Activated T-cell treated with anti-CD3 and anti-CD28 coated beads, Interleukin-2, amount 50 U/mL, for 4 hours (primary cell): ENCODE measurements around the gene RBFOX1. TPM values are rescaled to one million over a fixed set of nuclear protein-coding genes. Genes with fewer than 3 reads are reported as not detected.

ENCODE experiments used
- ATAC-seq, 2 donors: fragments of 200-7000 bp; cut with Tn5 transposase; one replicate each; pipeline ENCODE4 v1.10.0; 2021
- DNase-seq: peaks from one replicate; pipeline ENCODE4 v3.0.0-alpha.2; 2020
- H3K27me3 Mint-ChIP-seq: one replicate; pipeline ENCODE4 v1.8.0; 2021; ENCODE audit warnings: low read depth, mixed read lengths
- H3K36me3 Mint-ChIP-seq: one replicate; pipeline ENCODE4 v1.8.0; 2022; ENCODE audit warnings: mixed read lengths; ENCODE audit not compliant: insufficient read depth
- H3K4me1 Mint-ChIP-seq: one replicate; pipeline ENCODE4 v1.8.0; 2021; ENCODE audit warnings: low read depth, mixed read lengths
- H3K4me3 Mint-ChIP-seq: one replicate; pipeline ENCODE4 v1.8.0; 2021; ENCODE audit warnings: mild to moderate bottlenecking, moderate library complexity, mixed read lengths
- H3K9me3 Mint-ChIP-seq: one replicate; pipeline ENCODE4 v1.8.0; 2021; ENCODE audit warnings: mixed read lengths
- total RNA-seq, 3 donors: library from RNA; stranded (reverse); gene quantifications; one replicate each; pipeline ENCODE4 v1.2.1, GENCODE V29; 2021

The RBFOX1 gene
- total RNA-seq, 3 donors from 2014 or later = not detected

GRCh38 chr16:7318686-7319085 lies 14.0 kb upstream of the RBFOX1 start:
- no peaks in the 10 kb centered on the region for H3K4me1 Mint-ChIP-seq
- peaks cover 13% of the 10 kb centered on the region for H3K9me3 Mint-ChIP-seq
- no peaks in the 10 kb centered on the region for H3K36me3 Mint-ChIP-seq
- no peaks in the 10 kb centered on the region for H3K27me3 Mint-ChIP-seq
- ATAC-seq (no peak), DNase-seq (no peak)
- no peak overlapping the region for H3K4me3 Mint-ChIP-seq

DNA sequence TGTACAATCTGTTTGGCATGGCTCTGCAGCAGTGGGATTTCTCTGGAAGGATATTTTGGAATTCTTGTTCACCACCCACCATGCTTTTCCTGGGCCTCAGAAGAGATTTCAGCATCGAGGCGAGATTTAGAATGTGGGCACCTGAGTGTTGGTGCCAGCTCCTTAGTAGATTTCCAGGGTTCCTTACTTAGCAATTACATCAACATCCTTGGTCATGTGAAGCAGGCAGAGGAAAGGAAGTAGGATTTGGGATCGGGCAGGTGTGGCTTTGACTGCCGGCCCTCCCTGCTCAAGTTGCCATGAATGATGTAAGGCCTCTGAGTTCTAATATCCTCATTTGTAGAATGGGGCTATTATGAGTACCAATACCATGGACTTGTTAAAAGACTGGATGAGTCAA lies 13.1 kb upstream of the RBFOX1 start:
- Mint-ChIP-seq H3K4me3 (no peak overlapping the region), H3K36me3 (no peaks in the 10 kb centered on the region), H3K27me3 (no peaks in the 10 kb centered on the region), H3K9me3 (peaks cover 14% of the 10 kb centered on the region), H3K4me1 (no peaks in the 10 kb centered on the region)
- DNase-seq = no peak
- ATAC-seq = no peak

- Mint-ChIP-seq H3K4me3 (no peak overlapping the region), H3K4me1 (no peaks in the 10 kb centered on the region), H3K9me3 (peaks cover 20% of the 10 kb centered on the region), H3K36me3 (no peaks in the 10 kb centered on the region), H3K27me3 (no peaks in the 10 kb centered on the region)
- no peak for DNase-seq
- no peak for ATAC-seq
These were observed 11.0 kb upstream of the RBFOX1 start for GRCh38 chr16:7321661-7322060.

DNA sequence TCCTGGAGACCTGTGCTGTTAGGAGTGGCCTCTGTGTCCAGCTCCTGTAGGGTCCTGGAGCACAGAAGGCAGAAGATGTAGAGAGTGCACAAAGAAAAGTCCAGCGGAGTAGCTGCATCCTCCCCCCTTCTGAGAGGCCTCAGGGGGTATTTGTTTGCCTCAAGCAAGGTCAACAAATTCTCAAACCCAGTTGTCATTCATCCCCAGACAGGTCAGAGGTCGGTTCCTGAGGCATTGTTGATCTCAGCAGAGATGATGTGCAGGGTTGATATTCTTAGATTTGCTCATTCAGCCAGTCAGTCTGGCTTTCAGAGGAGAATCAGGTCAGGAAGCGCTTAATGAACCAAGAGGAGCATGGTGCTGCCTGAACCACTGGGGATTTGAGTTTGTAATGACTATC lies 8.3 kb upstream of the RBFOX1 start:
- no peaks in the 10 kb centered on the region for H3K27me3 Mint-ChIP-seq
- no peak for ATAC-seq
- no peaks in the 10 kb centered on the region for H3K4me1 Mint-ChIP-seq
- DNase-seq = no peak
- H3K9me3 Mint-ChIP-seq = peaks cover 23% of the 10 kb centered on the region
- no peaks in the 10 kb centered on the region for H3K36me3 Mint-ChIP-seq
- no peak overlapping the region for H3K4me3 Mint-ChIP-seq

- Mint-ChIP-seq H3K4me1 (no peaks in the 10 kb centered on the region), H3K27me3 (no peaks in the 10 kb centered on the region), H3K4me3 (no peak overlapping the region), H3K9me3 (peaks cover 21% of the 10 kb centered on the region), H3K36me3 (no peaks in the 10 kb centered on the region)
- DNase-seq = no peak
- ATAC-seq = no peak
These were observed 6.8 kb upstream of the RBFOX1 start for GRCh38 chr16:7325834-7326233.

DNA sequence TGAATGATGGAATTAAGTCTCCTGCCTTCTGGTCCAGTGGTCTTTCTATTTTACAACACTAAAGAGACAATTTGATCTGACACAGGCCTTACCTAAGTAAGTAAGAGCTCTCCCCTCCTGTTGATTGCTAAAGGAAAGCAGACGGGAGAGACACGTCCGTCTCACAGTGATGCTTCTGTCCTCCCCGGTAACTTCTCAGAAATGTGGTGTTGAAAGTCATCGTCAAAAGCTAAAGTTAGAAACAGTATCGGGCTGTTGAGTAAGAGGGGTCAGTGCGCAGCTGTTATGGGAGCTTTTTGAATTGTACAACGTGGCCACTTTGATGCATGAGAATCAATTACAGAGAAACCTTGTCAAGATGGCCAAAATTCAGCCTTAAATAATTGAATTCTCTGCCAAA lies 1.9 kb upstream of the RBFOX1 start:
- Mint-ChIP-seq H3K4me3 (no peak overlapping the region), H3K36me3 (no peaks in the 10 kb centered on the region)

DNA sequence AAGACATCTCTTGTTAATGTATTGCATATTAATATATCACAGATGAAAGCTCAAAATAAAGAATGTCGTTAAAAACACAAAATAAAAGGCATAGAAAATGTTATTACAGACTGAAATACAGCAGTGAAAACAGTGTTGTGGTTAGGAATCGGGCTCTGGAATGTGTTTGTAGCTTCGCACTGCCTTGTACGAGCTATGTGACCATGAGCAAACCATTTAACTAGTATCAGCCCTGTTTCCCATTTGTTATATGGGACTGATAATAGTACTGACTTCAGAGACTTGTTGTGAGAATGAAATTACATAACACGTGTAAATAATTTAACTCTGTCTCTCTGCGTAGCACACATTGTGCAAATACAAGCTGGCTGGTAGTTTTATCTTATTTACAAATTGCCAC lies 648 bp upstream of the RBFOX1 start:
- DNase-seq = no peak
- Mint-ChIP-seq H3K4me1 (no peaks in the 10 kb centered on the region), H3K27me3 (no peaks in the 10 kb centered on the region), H3K36me3 (no peaks in the 10 kb centered on the region), H3K9me3 (peaks cover 15% of the 10 kb centered on the region), H3K4me3 (no peak overlapping the region)
- ATAC-seq = no peak

More for the DNA sequence above, 1.9 kb upstream of the RBFOX1 start:
- no peak for ATAC-seq
- DNase-seq = no peak
- H3K4me1 Mint-ChIP-seq = no peaks in the 10 kb centered on the region
- H3K9me3 Mint-ChIP-seq = peaks cover 23% of the 10 kb centered on the region
- no peaks in the 10 kb centered on the region for H3K27me3 Mint-ChIP-seq

DNA sequence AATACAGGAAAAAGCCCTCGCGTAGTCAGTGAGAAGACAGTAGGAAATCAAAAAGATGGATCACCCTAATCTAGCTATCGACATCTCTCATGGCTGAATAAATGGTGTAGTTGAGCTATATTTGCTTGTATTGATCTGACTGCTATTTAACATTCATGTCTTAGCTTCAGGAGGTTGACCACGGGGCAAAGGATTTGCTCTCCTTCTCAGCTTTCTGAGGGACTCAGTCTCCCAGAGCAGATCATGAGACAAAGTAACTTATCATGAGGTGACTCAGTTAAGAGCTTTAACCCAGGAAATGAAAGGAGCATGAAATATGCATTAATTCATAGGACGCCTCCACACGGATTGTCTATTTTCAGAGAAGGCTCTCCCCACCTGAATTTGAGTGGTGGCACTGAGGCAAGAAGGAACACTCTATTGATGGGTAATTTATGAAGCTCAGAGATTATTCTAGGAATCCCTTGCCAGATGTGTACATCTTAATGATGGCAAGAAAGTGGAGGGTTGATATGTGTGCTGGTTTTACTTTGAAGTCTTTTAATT lies 608 bp downstream of the RBFOX1 start:
- Mint-ChIP-seq H3K36me3 (no peaks in the 10 kb centered on the region), H3K27me3 (no peaks in the 10 kb centered on the region), H3K4me1 (no peaks in the 10 kb centered on the region), H3K9me3 (peaks cover 13% of the 10 kb centered on the region), H3K4me3 (no peak overlapping the region)
- ATAC-seq = no peak
- no peak for DNase-seq

GRCh38 chr16:7334801-7335560 lies 2.3 kb downstream of the RBFOX1 start:
- ATAC-seq (no peak), DNase-seq (no peak)
- Mint-ChIP-seq H3K9me3 (peaks cover 12% of the 10 kb centered on the region), H3K4me3 (no peak overlapping the region), H3K36me3 (no peaks in the 10 kb centered on the region), H3K27me3 (no peaks in the 10 kb centered on the region), H3K4me1 (no peaks in the 10 kb centered on the region)

GRCh38 chr16:7335991-7336634 lies 3.5 kb downstream of the RBFOX1 start:
- H3K9me3 Mint-ChIP-seq = peaks cover 9% of the 10 kb centered on the region
- no peak overlapping the region for H3K4me3 Mint-ChIP-seq
- no peaks in the 10 kb centered on the region for H3K27me3 Mint-ChIP-seq
- DNase-seq (no peak), ATAC-seq (no peak)
- H3K4me1 Mint-ChIP-seq = no peaks in the 10 kb centered on the region
- no peaks in the 10 kb centered on the region for H3K36me3 Mint-ChIP-seq

- Mint-ChIP-seq H3K36me3 (no peaks in the 10 kb centered on the region), H3K4me3 (no peak overlapping the region), H3K4me1 (no peaks in the 10 kb centered on the region), H3K9me3 (peaks cover 7% of the 10 kb centered on the region), H3K27me3 (no peaks in the 10 kb centered on the region)
- ATAC-seq (no peak), DNase-seq (no peak)
These were observed 4.1 kb downstream of the RBFOX1 start for GRCh38 chr16:7336742-7337141.

DNA sequence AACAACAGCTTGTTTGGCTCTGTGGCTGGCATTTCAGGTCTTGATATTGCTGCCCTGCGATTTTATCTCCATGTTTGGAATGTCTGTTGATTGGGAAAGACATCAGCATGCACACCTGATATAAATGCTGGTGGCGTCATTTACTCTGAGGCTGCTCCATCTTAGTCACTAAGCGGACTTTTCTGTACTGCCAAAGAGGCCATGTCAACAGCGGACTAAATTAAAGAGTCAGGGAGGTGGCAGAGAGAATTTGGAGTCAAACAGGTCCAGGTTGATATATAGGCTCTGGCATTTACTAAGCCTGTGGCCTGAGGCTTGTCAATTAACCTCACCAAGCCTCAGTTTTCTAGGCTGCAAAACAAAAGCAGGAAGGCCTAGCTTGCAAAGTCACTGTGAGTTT lies 6.2 kb downstream of the RBFOX1 start:
- no peaks in the 10 kb centered on the region for H3K27me3 Mint-ChIP-seq
- DNase-seq = no peak
- H3K36me3 Mint-ChIP-seq = no peaks in the 10 kb centered on the region
- ATAC-seq = no peak
- peaks cover 8% of the 10 kb centered on the region for H3K9me3 Mint-ChIP-seq
- H3K4me3 Mint-ChIP-seq = no peak overlapping the region
- no peaks in the 10 kb centered on the region for H3K4me1 Mint-ChIP-seq

- no peaks in the 10 kb centered on the region for H3K36me3 Mint-ChIP-seq
- no peak for DNase-seq
- peaks cover 8% of the 10 kb centered on the region for H3K9me3 Mint-ChIP-seq
- H3K27me3 Mint-ChIP-seq = no peaks in the 10 kb centered on the region
- H3K4me1 Mint-ChIP-seq = no peaks in the 10 kb centered on the region
- ATAC-seq = no peak
- H3K4me3 Mint-ChIP-seq = no peak overlapping the region
These were observed 7.1 kb downstream of the RBFOX1 start for GRCh38 chr16:7339700-7340099.

DNA sequence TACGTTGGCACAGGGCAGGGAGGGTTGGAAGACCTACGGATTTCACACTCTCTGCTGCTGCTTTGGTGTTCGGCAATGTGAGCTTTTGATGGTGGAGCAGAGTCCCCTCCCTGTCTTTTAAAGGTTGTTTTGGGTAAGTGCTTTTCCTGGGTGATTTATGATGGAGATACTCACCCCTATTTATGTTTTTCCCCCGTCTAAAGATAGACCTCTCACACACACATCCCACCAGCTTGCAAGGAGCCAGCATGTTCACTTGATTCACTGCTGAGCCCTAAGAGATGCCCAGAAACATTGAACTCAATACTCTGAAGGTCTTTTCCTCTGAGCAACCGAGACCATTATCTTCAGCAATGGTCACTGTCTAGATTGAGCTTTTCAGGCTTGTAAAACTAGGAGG lies 8.3 kb downstream of the RBFOX1 start:
- ATAC-seq (no peak), DNase-seq (no peak)
- H3K9me3 Mint-ChIP-seq = peaks cover 8% of the 10 kb centered on the region
- no peaks in the 10 kb centered on the region for H3K4me1 Mint-ChIP-seq
- H3K4me3 Mint-ChIP-seq = no peak overlapping the region
- no peaks in the 10 kb centered on the region for H3K36me3 Mint-ChIP-seq
- no peaks in the 10 kb centered on the region for H3K27me3 Mint-ChIP-seq

DNA sequence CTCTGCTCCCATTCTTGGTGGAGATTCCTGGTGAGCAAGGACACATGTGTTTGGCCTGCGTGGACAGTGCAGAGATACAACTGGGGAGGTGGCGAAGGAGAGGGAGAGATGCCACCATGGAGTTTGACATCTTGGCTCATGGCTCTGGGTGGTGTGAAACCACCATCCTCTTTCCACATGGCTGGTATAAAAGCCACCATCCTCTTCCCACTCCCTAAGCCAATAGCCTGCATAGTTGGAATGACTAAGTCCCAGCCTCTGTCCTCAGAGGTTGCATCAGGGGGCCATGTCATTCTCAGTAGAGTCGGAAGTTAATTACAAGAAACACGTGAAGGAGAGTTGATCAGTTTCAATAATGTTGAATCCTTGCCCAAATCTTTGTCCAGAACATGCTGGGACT lies 10.0 kb downstream of the RBFOX1 start:
- H3K4me3 Mint-ChIP-seq = no peak overlapping the region
- DNase-seq (no peak), ATAC-seq (no peak)
- no peaks in the 10 kb centered on the region for H3K36me3 Mint-ChIP-seq
- H3K9me3 Mint-ChIP-seq = peaks cover 16% of the 10 kb centered on the region
- no peaks in the 10 kb centered on the region for H3K27me3 Mint-ChIP-seq
- no peaks in the 10 kb centered on the region for H3K4me1 Mint-ChIP-seq
